WTC11 (cell line): ENCODE results near the gene TAF5. TPM values are rescaled to one million over a fixed set of nuclear protein-coding genes. Genes with fewer than 3 reads are reported as not detected.

Experiments
- ATAC-seq: fragments of 200-7000 bp; cut with Tn5 transposase; 2 replicates; pipeline ENCODE4 v1.10.0; 2021; ENCODE audit warnings: mild to moderate bottlenecking, moderate library complexity
- CTCF ChIA-PET: fragments of 300-600 bp; sonication (Branson Sonifier 250); formaldehyde crosslinking; loops from one replicate; lab custom pipeline; 2021; ENCODE audit warnings: antibody characterized with exemption; lab: Charles Lee
- POLR2A ChIA-PET: fragments of 350-600 bp; sonication (Branson Sonifier 250); formaldehyde crosslinking; loops from one replicate; lab custom pipeline; 2021; ENCODE audit warnings: antibody characterized with exemption; lab: Charles Lee
- DNase-seq: peaks from one replicate; pipeline ENCODE4 v3.0.0; 2021; ENCODE audit warnings: low spot score
- H3K27ac Mint-ChIP-seq: 2 replicates; pipeline ENCODE4 v1.8.0; 2021; ENCODE audit warnings: mixed read lengths
- H3K27me3 Mint-ChIP-seq: 2 replicates; pipeline ENCODE4 v1.8.0; 2021; ENCODE audit warnings: low read depth, mild to moderate bottlenecking, moderate library complexity, mixed read lengths
- H3K36me3 Mint-ChIP-seq: 2 replicates; pipeline ENCODE4 v1.8.0; 2021; ENCODE audit warnings: mixed read lengths
- H3K4me1 Mint-ChIP-seq: 2 replicates; pipeline ENCODE4 v1.8.0; 2022; ENCODE audit warnings: mixed read lengths
- H3K4me3 Mint-ChIP-seq: 2 replicates; pipeline ENCODE4 v1.8.0; 2021; ENCODE audit warnings: mild to moderate bottlenecking, moderate library complexity, mixed read lengths
- H3K9me3 Mint-ChIP-seq: 2 replicates; pipeline ENCODE4 v1.8.0; 2021; ENCODE audit warnings: mixed read lengths
- CBFB ChIP-seq: sonication (generic); formaldehyde crosslinking; IDR thresholded peaks from 2 replicates; pipeline ENCODE4 v1.8.1; 2022; ENCODE audit warnings: mild to moderate bottlenecking, low read depth, missing genetic modification reagents
- CREB1 ChIP-seq: sonication (generic); formaldehyde crosslinking; IDR thresholded peaks from 2 replicates; pipeline ENCODE4 v1.8.0; 2023; ENCODE audit warnings: mild to moderate bottlenecking, missing genetic modification reagents
- CREM ChIP-seq: sonication (generic); formaldehyde crosslinking; IDR thresholded peaks from 2 replicates; pipeline ENCODE4 v1.8.1; 2022; ENCODE audit warnings: mild to moderate bottlenecking, missing genetic modification reagents, moderate library complexity
- ESRRA ChIP-seq: sonication (generic); formaldehyde crosslinking; IDR thresholded peaks from 2 replicates; pipeline ENCODE4 v1.8.1; 2022; ENCODE audit warnings: mild to moderate bottlenecking, missing genetic modification reagents, borderline replicate concordance
- FOXJ3 ChIP-seq: sonication (generic); formaldehyde crosslinking; IDR thresholded peaks from 2 replicates; pipeline ENCODE4 v1.9.0; 2021; ENCODE audit warnings: missing genetic modification reagents, mild to moderate bottlenecking, borderline replicate concordance
- FOXP1 ChIP-seq: sonication (generic); formaldehyde crosslinking; IDR thresholded peaks from 2 replicates; pipeline ENCODE4 v1.8.0; 2022; ENCODE audit warnings: missing genetic modification reagents, mild to moderate bottlenecking, moderate library complexity, borderline replicate concordance
- GABPB1 ChIP-seq: sonication (generic); formaldehyde crosslinking; IDR thresholded peaks from 2 replicates; pipeline ENCODE4 v1.8.1; 2023; ENCODE audit warnings: mild to moderate bottlenecking, missing genetic modification reagents
- JAZF1 ChIP-seq: fragments of 250-450 bp; sonication (Bioruptor Pico); IDR thresholded peaks from 2 replicates; pipeline ENCODE4 v1.9.0; 2021; ENCODE audit warnings: moderate library complexity, mild to moderate bottlenecking, inconsistent platforms
- KAT7 ChIP-seq: sonication (generic); formaldehyde crosslinking; IDR thresholded peaks from 2 replicates; pipeline ENCODE4 v1.8.1; 2023; ENCODE audit warnings: missing genetic modification reagents, mild to moderate bottlenecking, borderline replicate concordance
- MYBL2 ChIP-seq: sonication (generic); formaldehyde crosslinking; IDR thresholded peaks from 2 replicates; pipeline ENCODE4 v1.8.1; 2023; ENCODE audit warnings: mild to moderate bottlenecking, moderate library complexity, missing genetic modification reagents
- NFYB ChIP-seq: sonication (generic); formaldehyde crosslinking; conservative IDR thresholded peaks from 2 replicates; pipeline ENCODE4 v1.8.0; 2022; ENCODE audit warnings: low read depth, missing genetic modification reagents
- NR1H2 ChIP-seq: sonication (generic); formaldehyde crosslinking; IDR thresholded peaks from 2 replicates; pipeline ENCODE4 v1.9.0; 2021; ENCODE audit warnings: mild to moderate bottlenecking, moderate library complexity, missing genetic modification reagents
- RORB ChIP-seq: fragments of 250-450 bp; sonication (Bioruptor Pico); IDR thresholded peaks from 2 replicates; pipeline ENCODE4 v1.9.0; 2021; ENCODE audit warnings: mild to moderate bottlenecking
- SOX15 ChIP-seq: fragments of 250-450 bp; sonication (Bioruptor Pico); IDR thresholded peaks from 2 replicates; pipeline ENCODE4 v1.9.0; 2021; ENCODE audit warnings: mild to moderate bottlenecking
- SP1 ChIP-seq: sonication (generic); formaldehyde crosslinking; conservative IDR thresholded peaks from 2 replicates; pipeline ENCODE4 v1.8.1; 2022; ENCODE audit warnings: missing genetic modification reagents
- TEAD4 ChIP-seq: sonication (generic); formaldehyde crosslinking; IDR thresholded peaks from 2 replicates; pipeline ENCODE4 v1.8.0; 2022; ENCODE audit warnings: mild to moderate bottlenecking, missing genetic modification reagents
- TP53 ChIP-seq: sonication (generic); formaldehyde crosslinking; IDR thresholded peaks from 2 replicates; pipeline ENCODE4 v1.8.1; 2023; ENCODE audit warnings: mild to moderate bottlenecking, missing genetic modification reagents
- ZNF219 ChIP-seq: sonication (generic); formaldehyde crosslinking; IDR thresholded peaks from 2 replicates; pipeline ENCODE4 v1.8.0; 2023; ENCODE audit warnings: missing genetic modification reagents, mild to moderate bottlenecking, borderline replicate concordance
- ZNF263 ChIP-seq: sonication (generic); formaldehyde crosslinking; IDR thresholded peaks from 2 replicates; pipeline ENCODE4 v1.8.1; 2022; ENCODE audit warnings: low read depth, mild to moderate bottlenecking, moderate library complexity, missing genetic modification reagents
- ZNF317 ChIP-seq: sonication (generic); formaldehyde crosslinking; IDR thresholded peaks from 2 replicates; pipeline ENCODE4 v1.8.1; 2023; ENCODE audit warnings: low read depth, mild to moderate bottlenecking, moderate library complexity, missing genetic modification reagents, borderline replicate concordance
- ZNF416 ChIP-seq: fragments of 250-450 bp; sonication (Bioruptor Pico); IDR thresholded peaks from 2 replicates; pipeline ENCODE4 v1.9.0; 2021; ENCODE audit warnings: mild to moderate bottlenecking, inconsistent platforms
- ZNF671 ChIP-seq: fragments of 250-450 bp; sonication (Bioruptor Pico); IDR thresholded peaks from 2 replicates; pipeline ENCODE4 v1.8.0; 2021; ENCODE audit warnings: mild to moderate bottlenecking
- total RNA-seq: library from RNA; stranded (reverse); gene quantifications from 3 replicates; pipeline ENCODE4 v1.2.3, GENCODE V29; 2021
- TF ChIP-seq, protein P1 (sequence below): sonication (generic); formaldehyde crosslinking; conservative IDR thresholded peaks from 2 replicates; pipeline ENCODE4 v1.8.1; 2023; ENCODE audit warnings: mild to moderate bottlenecking, low read depth, missing genetic modification reagents, moderate library complexity
- TF ChIP-seq, protein P2 (sequence below): sonication (generic); formaldehyde crosslinking; IDR thresholded peaks from 2 replicates; pipeline ENCODE4 v1.8.1; 2022; ENCODE audit warnings: mild to moderate bottlenecking, moderate library complexity, missing genetic modification reagents
- TF ChIP-seq, protein P3 (sequence below): sonication (generic); formaldehyde crosslinking; IDR thresholded peaks from 2 replicates; pipeline ENCODE4 v1.8.1; 2023; ENCODE audit warnings: mild to moderate bottlenecking, moderate library complexity, missing genetic modification reagents
- TF ChIP-seq, protein P4 (sequence below): sonication (generic); formaldehyde crosslinking; IDR thresholded peaks from 2 replicates; pipeline ENCODE4 v1.8.1; 2023; ENCODE audit warnings: mild to moderate bottlenecking, missing genetic modification reagents
- TF ChIP-seq, protein P5 (sequence below): sonication (generic); formaldehyde crosslinking; IDR thresholded peaks from 2 replicates; pipeline ENCODE4 v1.8.1; 2022; ENCODE audit warnings: low read depth, mild to moderate bottlenecking, moderate library complexity, missing genetic modification reagents, borderline replicate concordance

The TAF5 gene
- total RNA-seq, 1 experiment from 2014 or later, result 14.9 TPM

DNA sequence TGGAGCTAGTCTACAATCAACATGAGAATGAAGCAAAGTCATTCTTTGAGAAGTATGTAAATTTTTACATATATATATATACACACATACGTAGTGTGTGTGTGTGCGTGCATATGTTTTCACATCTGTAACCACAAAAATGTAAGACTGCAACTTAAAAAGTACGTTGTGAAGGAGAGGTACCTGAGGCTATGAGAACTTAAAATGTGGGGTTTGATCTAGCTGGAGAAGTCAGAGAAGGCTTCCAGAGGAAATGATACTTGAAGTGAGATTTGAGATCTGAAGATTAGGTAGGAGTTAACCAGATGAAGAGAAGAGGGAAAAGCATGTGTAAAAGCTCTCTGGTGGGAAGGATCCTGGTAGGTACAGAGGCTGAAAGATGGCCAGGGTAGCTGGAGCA, 5.8 kb downstream of the TAF5 start:
- ATAC-seq, result no peak
- Mint-ChIP-seq H3K4me3 (no peak overlapping the region), H3K4me1 (peaks cover 2% of the 10 kb centered on the region; the same call in 1 of the 2 replicates), H3K27ac (no peak overlapping the region), H3K9me3 (no peaks in the 10 kb centered on the region), H3K36me3 (peaks cover 20% of the 10 kb centered on the region), H3K27me3 (no peaks in the 10 kb centered on the region)
- POLR2A ChIA-PET, result no interaction called here
- DNase-seq, result no peak
- TF ChIP-seq, protein P1, sequence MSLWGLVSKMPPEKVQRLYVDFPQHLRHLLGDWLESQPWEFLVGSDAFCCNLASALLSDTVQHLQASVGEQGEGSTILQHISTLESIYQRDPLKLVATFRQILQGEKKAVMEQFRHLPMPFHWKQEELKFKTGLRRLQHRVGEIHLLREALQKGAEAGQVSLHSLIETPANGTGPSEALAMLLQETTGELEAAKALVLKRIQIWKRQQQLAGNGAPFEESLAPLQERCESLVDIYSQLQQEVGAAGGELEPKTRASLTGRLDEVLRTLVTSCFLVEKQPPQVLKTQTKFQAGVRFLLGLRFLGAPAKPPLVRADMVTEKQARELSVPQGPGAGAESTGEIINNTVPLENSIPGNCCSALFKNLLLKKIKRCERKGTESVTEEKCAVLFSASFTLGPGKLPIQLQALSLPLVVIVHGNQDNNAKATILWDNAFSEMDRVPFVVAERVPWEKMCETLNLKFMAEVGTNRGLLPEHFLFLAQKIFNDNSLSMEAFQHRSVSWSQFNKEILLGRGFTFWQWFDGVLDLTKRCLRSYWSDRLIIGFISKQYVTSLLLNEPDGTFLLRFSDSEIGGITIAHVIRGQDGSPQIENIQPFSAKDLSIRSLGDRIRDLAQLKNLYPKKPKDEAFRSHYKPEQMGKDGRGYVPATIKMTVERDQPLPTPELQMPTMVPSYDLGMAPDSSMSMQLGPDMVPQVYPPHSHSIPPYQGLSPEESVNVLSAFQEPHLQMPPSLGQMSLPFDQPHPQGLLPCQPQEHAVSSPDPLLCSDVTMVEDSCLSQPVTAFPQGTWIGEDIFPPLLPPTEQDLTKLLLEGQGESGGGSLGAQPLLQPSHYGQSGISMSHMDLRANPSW (CRISPR knock-in tag), result no peak
- no peak for TF ChIP-seq ZNF263 (CRISPR knock-in tag)
- TF ChIP-seq MYBL2 (CRISPR knock-in tag), result no peak
- TF ChIP-seq SOX15 (CRISPR knock-in tag), result no peak
- TF ChIP-seq ZNF416 (CRISPR knock-in tag), result no peak
- no peak for TF ChIP-seq SP1 (CRISPR knock-in tag)
- TF ChIP-seq, protein P2, sequence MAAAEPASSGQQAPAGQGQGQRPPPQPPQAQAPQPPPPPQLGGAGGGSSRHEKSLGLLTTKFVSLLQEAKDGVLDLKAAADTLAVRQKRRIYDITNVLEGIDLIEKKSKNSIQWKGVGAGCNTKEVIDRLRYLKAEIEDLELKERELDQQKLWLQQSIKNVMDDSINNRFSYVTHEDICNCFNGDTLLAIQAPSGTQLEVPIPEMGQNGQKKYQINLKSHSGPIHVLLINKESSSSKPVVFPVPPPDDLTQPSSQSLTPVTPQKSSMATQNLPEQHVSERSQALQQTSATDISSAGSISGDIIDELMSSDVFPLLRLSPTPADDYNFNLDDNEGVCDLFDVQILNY, result no peak
- no peak for TF ChIP-seq CBFB (CRISPR knock-in tag)
- TF ChIP-seq NFYB (CRISPR knock-in tag), result no peak
- TF ChIP-seq, protein P3, sequence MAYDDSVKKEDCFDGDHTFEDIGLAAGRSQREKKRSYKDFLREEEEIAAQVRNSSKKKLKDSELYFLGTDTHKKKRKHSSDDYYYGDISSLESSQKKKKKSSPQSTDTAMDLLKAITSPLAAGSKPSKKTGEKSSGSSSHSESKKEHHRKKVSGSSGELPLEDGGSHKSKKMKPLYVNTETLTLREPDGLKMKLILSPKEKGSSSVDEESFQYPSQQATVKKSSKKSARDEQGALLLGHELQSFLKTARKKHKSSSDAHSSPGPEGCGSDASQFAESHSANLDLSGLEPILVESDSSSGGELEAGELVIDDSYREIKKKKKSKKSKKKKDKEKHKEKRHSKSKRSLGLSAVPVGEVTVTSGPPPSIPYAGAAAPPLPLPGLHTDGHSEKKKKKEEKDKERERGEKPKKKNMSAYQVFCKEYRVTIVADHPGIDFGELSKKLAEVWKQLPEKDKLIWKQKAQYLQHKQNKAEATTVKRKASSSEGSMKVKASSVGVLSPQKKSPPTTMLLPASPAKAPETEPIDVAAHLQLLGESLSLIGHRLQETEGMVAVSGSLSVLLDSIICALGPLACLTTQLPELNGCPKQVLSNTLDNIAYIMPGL (CRISPR knock-in tag), result no peak
- TF ChIP-seq ESRRA, result no peak
- CTCF ChIA-PET, result no interaction called here

DNA sequence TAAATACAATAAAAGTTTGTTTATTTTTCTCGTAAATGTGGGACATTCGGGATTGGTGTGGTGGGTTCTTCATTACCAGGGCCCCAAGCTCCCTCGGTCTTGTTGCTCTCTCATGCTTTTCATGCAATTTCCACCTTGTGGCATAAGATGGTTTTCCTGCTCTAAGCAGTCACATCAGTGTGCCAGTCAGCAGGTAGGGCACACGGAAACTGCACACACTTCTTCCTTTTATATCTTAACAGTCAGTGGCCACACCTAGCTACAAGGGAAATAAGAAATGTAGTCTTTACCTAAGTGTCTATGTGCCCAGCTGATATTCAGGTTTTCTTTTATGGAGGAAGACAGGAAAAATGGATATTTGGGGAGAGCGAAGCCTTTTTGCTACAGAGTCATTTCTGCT, 6.5 kb downstream of the TAF5 start:
- POLR2A ChIA-PET, result no interaction called here

More for the DNA sequence above, 6.5 kb downstream of the TAF5 start:
- no peak overlapping the region for H3K27ac Mint-ChIP-seq
- TF ChIP-seq ESRRA (no peak), ZNF317 (CRISPR knock-in tag) (no peak), KAT7 (CRISPR knock-in tag) (no peak), SP1 (CRISPR knock-in tag) (no peak), JAZF1 (no peak), FOXP1 (CRISPR knock-in tag) (no peak), CREM (CRISPR knock-in tag) (no peak), TEAD4 (CRISPR knock-in tag) (no peak), TP53 (no peak), FOXJ3 (CRISPR knock-in tag) (no peak), GABPB1 (CRISPR knock-in tag) (no peak), RORB (no peak), ZNF219 (CRISPR knock-in tag) (no peak), ZNF671 (CRISPR knock-in tag) (no peak), NR1H2 (no peak), CREB1 (no peak)
- TF ChIP-seq, protein P3 (CRISPR knock-in tag), result no peak
- TF ChIP-seq, protein P4, sequence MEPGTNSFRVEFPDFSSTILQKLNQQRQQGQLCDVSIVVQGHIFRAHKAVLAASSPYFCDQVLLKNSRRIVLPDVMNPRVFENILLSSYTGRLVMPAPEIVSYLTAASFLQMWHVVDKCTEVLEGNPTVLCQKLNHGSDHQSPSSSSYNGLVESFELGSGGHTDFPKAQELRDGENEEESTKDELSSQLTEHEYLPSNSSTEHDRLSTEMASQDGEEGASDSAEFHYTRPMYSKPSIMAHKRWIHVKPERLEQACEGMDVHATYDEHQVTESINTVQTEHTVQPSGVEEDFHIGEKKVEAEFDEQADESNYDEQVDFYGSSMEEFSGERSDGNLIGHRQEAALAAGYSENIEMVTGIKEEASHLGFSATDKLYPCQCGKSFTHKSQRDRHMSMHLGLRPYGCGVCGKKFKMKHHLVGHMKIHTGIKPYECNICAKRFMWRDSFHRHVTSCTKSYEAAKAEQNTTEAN (CRISPR knock-in tag), result no peak
- TF ChIP-seq, protein P5, sequence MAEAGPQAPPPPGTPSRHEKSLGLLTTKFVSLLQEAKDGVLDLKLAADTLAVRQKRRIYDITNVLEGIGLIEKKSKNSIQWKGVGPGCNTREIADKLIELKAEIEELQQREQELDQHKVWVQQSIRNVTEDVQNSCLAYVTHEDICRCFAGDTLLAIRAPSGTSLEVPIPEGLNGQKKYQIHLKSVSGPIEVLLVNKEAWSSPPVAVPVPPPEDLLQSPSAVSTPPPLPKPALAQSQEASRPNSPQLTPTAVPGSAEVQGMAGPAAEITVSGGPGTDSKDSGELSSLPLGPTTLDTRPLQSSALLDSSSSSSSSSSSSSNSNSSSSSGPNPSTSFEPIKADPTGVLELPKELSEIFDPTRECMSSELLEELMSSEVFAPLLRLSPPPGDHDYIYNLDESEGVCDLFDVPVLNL (CRISPR knock-in tag), result no peak
- H3K9me3 Mint-ChIP-seq, result no peaks in the 10 kb centered on the region
- CTCF ChIA-PET, result no interaction called here
- no peak overlapping the region for H3K4me3 Mint-ChIP-seq
- H3K4me1 Mint-ChIP-seq, result no peaks in the 10 kb centered on the region
- no peaks in the 10 kb centered on the region for H3K27me3 Mint-ChIP-seq
- no peak for ATAC-seq
- no peak for DNase-seq
- H3K36me3 Mint-ChIP-seq, result peaks cover 20% of the 10 kb centered on the region
